ENCODE results near the gene RBSN. TPM values are rescaled to one million over a fixed set of nuclear protein-coding genes. Genes with fewer than 3 reads are reported as not detected.
A peak's percentile ranks its signal among the peaks of the same experiment; 100 is the strongest.

Gene RBSN
- polyA plus RNA-seq, 1 donor: 23.5 TPM

DNA sequence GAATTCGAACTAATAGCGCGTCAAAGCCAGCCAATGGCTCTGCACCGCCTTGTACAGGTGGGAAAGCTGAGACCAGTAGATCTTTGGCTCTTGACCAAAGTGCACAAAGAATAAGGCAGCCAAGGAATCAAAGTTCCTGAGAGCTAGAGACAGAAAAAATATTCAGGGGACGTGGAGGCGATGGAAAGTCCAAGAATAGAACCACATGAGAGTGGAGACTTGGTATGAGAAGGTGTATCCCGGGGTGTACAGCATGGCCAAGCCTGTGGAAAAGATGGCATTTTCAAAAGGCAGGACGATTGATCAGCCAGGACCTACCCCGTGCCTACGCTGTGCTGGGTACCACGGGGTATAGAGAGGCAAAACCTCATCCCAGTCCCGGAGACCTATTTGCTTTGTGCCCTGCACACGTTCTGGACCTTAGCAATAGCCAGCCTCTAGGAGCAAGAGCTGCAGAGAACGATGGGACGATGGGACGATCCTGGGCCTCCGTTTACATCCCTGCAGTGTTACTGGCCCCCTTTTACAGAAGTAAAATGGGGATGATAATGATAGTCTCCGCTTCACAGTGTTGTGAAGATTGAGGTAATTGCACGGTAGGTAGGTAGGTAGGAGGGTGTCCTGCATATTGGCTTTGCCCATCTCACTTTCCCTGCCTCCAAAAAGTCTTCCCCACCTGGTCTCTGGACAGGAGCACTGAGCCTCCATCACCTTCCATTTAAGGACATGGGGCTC lies 583 bp upstream of the RBSN start:
- DNase-seq: no peak

DNA sequence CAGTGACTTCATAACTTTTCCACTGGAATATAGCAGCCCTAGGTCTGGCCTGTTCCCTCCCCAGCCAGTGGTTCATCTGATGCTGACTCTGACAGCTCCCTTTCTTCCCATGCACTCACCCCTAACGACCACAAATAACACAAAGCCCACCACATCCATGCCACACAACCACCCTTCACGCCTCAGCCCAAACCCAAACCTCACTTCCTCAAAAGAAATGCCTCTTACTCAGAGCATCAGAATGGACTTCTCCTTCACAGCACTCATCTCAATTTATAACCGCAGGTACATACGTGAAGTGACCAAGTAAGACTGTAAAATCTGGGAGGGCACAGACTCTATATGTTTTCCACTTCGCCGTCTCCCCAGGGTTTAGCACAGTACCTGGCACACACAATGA lies 1.1 kb downstream of the RBSN start:
- DNase-seq: no peak

DNA sequence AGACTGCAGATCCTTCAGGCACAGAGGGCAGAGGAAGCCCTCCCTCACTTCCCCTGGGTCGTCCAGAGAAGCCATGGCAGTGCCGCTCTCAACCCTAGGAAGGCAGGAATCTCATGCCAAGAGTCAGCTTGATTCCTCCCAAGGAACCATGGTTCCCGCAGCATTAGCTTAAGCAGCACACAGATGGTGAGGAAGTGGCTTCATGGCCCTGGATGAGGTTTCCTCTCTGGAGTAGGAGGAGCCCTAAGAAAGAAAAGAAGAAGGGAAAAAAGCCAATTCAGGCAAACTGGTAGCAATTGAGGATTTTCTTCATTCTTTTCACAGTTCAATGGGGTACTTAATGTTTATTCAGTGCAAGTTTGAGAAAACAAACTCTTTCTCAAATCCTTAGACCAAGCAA lies 2.9 kb downstream of the RBSN start:
- no peak for DNase-seq

DNA sequence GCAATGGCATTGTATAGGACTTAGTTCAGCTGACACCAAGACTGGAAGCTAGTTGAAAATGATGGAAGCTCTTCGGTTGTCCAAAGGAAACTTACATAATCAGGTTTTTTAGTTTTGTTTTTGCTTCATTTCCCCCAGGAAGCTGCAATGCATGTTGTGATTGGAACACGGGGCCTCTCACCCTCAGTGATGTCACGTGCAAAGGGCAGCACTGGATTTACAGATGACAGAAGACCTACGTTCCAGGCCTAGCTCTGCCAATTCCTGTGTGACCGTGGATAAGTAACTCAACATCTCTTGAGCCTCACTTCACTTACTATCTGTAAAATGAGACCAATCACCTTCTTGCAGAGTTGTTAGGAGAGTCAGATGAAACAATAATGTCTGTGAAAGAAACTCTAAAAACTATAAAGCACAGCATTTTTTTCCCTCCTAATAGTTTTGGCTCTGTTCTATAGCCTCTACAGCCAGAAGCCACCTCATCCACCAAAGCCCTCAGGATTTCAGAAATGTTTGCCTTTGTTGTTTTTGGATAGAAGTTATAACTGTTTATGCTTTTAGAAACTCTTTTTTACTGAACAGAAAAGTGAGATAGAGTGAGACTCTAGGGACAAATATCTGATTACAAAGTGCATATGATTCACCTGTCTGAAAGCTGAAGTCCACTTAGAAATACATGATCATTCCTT lies 4.6 kb downstream of the RBSN start:
- no peak for DNase-seq

DNA sequence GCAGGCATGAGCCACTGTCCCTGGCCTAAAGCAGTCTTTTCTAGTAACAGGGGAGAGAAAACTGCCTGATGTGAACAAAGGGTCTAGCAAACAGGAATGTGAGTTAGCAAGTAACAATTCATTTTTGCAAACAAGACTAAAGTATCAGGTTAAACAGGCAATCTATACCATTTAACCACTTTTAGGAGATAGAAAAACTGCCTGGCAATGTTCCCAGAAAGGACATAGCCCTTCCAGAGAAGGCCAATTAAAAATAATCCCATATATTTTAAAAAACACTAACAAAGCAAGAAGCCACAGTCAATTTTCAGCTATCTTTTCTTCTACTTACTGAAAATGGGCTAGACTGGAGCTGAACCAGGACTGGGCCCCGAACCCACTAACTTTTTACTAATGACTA lies 6.3 kb downstream of the RBSN start:
- no peak for DNase-seq

DNA sequence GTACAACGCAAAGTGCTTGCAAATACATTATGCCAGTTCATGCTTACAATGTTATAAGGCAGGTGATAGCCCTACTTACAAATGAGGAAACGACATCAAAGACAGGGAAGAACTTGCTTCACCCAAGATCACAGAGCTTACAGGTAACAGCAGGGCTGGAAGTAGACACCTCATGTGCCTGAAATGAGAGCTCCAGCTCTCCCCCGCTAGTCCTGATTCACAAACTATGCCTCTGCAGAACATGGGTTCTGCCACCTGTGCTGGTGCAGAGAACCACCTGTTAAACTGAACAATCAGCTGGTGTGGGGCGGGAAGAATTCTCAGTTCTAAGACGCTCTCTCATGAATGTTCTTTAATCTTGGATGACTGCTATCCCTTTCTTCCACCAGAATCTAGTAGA lies 7.4 kb downstream of the RBSN start:
- no peak for DNase-seq

DNA sequence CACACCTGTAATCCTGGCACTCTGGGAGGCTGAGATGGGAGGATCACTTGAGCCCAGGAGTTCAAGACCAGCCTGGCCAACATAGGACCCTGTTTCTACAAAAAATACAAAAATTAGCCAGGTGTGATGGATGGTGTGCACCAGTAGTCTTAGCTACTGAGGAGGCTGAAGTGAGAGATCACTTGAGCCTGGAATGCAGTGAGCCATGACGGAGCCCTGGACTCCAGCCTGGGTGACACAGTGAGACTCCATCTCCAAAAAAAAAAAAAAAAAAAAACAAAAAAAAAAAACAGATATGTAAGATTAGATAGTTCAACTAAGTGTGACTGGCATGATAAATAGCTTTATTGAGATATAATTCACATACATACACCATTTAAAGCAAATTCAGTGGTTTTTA lies 9.7 kb downstream of the RBSN start:
- DNase-seq: no peak

DNA sequence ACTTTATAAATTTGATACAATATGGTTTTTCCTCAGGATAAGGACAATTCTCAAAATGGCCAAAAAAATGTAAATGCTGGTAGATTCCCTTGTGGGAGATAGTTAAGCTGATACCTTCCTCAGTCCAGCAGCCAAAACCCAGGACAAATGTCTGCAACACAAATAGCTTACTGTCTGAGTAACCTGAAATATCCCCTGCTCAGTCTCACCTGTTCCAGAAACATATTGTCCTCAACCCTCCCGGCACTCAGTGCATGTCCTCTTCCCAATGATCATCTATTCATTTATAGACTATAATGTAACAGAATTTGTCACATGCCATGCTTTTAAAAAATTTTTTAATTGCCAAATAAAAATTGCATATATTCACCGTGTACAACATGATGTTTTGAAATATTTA lies 12.2 kb downstream of the RBSN start:
- no peak for DNase-seq

DNA sequence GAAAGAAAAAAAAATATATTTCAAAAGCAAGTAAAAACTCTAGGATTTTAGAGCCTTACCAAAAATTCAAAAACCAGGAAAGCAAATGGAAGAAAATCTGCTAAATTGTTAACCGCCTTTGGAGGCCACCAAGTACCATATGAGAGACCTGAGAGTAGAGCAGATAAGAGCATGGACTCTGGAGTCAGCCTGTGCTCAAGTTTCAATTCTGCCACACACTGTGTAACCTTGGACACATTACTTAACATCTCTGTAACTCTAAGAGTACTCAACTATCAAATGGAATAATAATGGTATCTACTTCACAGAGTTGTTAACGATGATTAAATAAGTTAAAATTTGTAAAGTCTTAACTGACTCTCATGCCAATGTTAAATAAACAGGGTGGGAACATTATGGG lies 12.7 kb downstream of the RBSN start:
- no peak for DNase-seq

DNA sequence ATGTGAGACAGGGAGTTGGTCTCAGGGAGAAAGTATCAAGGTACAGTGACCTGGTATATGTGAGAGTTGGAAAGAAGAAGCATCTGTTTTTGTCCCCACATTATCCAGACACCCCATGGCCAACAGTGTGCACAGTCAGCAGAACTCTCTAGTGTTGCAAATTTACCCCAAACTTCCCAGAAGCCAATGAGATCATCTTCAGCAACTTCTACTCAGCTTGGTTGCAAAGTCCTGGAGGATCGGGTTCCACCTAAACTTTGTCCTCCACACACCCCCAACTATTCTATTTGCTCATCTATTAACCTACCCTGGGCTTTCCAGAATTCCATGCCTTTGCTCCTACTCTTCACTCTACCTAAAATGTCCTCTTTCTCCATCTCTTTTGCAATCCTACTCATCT lies 15.7 kb downstream of the RBSN start:
- no peak for DNase-seq

DNA sequence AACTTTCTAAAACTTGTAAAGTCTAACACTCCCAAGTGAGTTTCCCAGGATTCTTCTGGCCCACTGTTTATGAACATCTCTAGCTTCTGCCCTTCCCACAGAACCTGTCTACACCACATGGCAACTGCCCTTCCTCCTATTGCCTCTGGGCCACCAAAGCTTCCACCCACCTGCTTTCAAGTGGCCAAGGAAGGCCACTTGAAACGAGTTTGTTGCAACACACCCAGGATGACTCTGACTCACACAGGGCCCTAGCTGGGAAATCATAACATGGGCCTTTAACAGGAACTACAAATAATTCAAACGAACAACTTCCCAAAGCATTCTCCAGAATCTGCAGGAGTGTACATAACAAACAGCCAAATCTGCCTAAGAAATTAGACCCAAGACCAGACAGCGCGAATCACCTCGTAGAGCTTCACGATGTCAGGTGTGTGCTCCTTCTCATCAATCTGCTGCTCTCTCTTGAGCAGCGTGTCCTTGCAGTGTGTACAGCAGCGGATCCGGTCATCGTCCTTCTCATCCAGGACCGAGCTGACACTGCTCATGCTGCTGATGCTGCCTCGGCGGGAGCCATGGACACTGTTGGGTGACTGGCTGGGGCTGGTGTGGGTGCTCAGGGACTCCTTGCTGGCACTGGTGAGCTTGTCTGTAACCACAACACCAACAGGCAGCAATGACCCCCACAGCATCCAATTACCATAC lies 16.8 kb downstream of the RBSN start:
- DNase-seq: no peak

DNA sequence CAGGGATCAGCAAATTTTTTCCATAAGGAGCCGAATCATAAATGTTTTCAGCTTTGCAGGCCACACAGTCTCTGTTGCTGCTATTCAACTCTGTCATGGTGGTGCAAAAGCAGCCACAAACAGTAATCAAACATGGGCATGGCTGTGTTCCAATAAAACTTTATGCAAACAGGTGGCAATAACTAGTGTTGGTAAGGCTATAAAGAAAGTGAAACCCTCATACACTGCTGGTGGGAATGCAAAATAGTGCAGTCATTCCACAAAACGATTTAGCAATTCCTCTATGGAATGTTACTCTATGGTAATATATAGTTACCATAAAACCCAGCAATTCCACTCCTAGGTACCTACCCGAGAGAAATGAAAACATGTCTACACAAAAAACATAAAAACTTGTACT lies 19.9 kb downstream of the RBSN start:
- DNase-seq: no peak

DNA sequence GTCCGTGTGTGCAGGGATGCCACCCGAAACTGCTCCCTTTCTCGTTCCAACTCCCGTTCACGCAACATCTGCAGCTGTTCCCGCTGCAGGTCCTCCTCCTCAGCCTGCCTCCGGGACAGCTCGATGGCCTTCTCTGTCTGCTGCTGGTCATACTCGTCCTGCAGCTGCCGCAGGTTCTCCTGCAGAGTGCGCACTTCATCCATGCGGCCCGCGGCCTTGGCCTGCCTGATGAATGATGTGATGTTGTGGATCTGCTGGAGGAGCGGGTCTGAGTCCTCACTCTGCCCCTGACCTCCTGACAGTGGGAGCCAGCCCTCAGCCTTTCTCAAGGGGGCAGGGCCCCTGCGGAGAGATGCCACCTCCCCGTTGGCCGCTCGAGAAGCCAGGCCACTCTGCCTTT lies 24.4 kb downstream of the RBSN start:
- DNase-seq: no peak

DNA sequence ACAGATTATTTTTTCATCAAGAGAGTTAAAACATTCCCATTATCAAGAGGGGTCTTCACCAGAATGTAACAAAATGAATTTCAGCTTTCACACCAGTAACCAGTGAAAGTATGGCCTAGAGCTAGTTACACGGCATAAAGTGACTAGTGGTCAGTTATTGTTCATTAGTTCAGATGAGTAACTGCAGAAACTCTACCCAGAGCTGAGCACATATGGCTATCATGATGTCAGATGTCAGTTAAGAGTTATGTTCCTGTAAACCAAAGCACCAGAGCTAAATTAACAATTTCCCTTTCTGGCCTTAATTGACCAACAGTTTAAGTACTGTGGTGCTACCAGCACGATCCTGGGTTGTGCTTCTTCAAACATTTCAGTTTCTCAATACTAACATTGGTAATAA lies 27.2 kb downstream of the RBSN start:
- DNase-seq: no peak

DNA sequence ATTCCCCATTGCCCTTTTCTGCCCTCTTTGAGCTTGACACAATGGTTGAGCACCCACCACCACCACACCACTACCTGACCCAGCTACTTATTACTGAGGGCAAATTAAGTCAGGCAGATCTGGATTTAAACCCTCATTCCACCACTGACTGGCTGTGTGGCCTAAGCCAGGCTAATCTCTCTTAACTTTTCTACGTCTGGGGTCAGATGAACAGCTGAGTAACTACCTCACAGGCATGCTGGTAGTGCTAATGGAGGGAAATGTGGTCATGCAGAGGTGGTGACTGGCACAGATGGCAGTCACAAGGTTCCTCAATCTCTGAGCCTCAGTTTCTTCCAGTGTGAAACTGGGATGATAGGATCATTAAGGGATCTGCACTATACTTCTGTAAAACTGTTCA lies 29.5 kb downstream of the RBSN start:
- no peak for DNase-seq

DNA sequence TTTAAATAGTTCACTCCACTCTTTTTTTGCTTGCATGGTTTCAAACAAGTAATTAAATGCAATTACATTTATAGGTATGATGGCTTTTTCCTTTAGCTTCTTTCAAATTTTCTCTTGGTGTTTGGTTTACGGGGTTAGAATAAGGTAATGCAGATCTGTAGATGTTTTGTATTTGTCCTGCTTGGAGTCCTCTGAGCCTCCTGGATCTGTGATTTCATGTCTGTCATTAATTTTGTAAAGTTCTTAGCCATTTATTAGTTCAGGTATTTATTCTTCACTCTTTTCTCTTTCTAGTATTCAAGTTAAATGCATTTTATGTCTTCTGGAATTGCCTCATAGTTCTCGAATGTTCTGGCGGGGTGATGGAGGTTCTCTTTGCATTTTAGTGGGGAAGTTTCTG lies 32.5 kb downstream of the RBSN start:
- DNase-seq: no peak

DNA sequence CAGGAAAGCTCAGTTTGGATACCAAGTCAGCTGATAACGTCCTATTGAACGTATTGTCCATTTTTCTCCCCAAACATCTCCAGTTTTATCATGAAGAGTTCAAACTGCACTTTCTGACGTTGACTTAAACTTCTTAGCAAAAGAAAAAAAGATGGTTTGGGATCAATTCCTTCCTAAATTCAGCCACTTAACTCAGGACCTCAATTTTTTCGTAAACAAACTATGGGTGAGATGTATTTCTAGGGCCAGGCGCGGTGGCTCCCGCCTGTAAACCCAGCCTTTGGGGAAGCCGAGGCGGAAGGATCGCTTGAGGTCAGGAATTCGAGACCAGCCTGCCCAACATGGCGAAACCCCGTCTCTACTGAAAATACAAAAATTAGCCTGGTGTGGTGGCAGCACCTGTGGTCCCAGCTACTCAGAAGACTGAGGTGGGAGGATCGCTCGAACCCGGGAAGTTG lies 33.4 kb downstream of the RBSN start:
- no peak for DNase-seq

DNA sequence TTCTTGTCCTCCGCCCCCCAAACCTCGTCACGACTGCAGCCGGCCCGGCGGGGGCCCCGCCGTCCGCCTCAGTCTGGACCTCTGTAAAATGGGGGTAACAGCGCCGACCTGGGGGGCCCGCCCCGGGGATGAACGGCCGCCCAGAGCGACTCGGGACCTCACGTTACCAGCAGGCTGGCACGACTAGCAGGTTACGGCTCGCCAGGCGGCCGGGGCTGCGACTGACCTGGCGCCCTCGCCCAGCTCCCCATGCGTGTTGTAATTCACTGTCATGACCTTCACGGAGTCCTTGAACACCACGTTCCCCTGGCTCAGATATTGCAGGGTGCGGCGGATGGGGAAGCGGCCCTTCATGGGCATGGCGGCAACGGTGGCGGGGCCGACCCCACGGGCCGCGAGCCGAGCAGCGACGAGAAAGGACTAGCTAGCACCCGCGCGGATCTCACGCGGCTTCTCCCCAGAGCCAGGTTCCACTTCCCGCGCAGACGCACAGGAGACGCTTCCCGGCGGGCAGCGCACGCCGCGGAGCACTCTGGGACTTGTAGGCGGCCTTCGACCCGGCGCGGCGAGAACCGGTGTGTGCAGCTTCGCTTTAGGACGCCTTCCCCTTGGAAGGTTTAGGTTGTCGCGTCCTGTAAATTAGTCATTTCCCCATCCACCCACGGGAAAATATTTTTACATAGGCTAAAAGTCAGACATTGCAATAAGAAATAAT lies 34.0 kb downstream of the RBSN start, which contains the start of gene MRPS25:
Gene MRPS25 (minus strand): TSS at position 481 of the 715 bp plus-strand sequence. CDS start 121 bp downstream, at position 360.
- peak; percentile 92 for DNase-seq

DNA sequence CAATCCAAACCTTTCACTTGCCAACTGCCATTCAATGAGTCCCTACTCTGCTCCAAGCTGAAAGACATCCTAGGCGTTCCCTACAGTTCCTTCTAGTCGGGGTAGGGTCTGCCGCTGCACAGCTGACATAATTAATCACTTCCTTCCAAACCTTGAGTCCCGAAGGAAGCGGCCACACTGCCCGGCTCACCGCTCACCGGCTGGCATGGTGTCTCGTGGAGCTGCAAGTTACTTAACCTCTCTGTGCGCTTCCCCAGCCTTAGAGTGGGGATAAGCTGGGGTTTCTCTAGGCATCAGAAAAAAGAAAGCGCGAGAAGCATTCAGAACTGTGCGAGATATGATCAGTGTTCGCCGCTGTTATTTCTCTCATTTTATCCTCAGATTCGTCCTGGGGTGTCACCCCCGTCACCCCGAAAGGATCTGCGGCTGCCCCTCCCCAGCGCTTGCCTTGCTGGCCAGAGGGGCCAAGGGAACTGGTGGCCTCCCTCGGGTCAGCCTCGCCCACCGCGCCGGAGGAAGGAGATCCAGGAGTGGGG lies 34.6 kb downstream of the RBSN start:
- DNase-seq: no peak

DNA sequence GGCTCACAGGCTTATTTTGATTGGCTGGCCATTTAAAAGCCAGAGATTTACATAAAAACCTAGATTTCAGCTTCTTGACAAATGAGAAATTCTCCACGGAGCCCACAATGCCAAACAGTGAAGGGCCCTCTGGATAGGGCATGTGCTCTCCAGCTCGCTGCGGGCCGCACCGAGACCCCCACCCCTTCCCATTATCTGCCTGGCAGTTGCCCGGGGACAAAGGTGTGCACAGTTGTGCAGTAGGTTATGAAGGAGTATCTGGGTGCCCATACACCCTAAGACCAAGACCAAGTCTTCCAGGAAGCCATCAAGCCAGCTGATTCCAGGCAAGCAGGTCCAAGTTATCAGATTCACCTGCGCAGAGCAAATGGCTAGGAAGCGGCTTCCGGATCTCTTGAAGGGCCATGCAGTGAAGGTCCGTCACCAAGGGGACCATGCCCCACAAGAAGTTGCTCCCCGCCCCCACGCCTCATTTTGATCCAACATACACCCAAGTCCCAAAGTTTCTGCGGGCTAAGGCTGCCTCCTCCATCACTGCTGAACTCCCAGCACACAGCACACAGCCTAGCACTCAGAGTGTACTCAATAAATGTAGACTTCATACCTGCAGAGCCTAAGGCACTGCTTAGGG lies 35.2 kb downstream of the RBSN start:
- no peak for DNase-seq

DNA sequence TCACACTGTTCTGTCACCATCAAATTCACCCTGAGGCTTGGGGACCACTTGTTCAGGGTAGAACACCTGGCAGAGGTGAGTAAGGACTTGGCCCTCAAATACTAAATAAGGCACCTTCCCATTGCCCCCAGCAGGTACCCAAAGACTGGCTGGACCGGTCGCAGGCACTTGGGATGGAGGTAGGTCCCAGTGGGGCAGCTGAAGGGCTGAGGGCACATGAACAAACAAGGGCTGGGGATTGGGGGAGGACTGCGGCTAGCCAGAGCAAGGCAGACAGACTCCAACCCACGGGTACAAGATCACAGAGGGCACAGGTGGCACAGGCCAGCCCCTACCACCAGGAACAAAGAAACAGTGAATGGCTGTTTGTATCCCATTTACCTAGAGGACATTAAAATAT lies 35.7 kb downstream of the RBSN start:
- no peak for DNase-seq

DNA sequence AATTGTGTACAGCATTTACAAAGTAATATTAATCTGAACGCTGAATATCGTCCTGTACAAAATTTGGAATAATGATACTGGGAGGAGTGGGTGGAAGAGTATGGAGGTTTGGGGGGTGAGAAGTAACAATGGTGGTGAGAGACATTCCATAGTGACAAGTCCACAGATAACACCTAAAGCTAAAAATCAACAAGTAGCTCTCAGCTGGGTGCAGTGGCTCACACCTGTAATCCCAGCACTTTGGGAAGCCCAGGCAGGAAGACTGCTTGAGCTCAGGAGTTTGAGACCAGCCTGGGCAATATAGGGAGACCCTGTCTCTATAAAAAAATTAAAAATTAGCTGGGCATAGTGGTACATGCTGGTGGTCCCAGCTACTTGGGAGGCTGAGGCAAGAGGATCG lies 38.9 kb downstream of the RBSN start:
- DNase-seq: no peak
